Retinal pigment epithelial cell (primary cell): ENCODE results near the gene SPTBN1.

Experiments used
- DNase-seq: peaks from one replicate; pipeline ENCODE4 v3.0.0-alpha.2; 2010; ENCODE audit warnings: low read depth
- H3K4me3 ChIP-seq: 2 replicates; pipeline ENCODE4 v1.5.1; 2011; ENCODE audit warnings: mild to moderate bottlenecking, low read length, control low read depth, moderate library complexity
- CTCF ChIP-seq: conservative IDR thresholded peaks from 2 replicates; pipeline ENCODE4 v1.5.1; 2011; ENCODE audit warnings: low read depth, low read length, control low read depth, inconsistent platforms

The SPTBN1 gene

GRCh38 chr2:54486766-54487165 is 30.6 kb downstream of the SPTBN1 start:
- no peak for TF ChIP-seq CTCF
- no peak for DNase-seq

DNA sequence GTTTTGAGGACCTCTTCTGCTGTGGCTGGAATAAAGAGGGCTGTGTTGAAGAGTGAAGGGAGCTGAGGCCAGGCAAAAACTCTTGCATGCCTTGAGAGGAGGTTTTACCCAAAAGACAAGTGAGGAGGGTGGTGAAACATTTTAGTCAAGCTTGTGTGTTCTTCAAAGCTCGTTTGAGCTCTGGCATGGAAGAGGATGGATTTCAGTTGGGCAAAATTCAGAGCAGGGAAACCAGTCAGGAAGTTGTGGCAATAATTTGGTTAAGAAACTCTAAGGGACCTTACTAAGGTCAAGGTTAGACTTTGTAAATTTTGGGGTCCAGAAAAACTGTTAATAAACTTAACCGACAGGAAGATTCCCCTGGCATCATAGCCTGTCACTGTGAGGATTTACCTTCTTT is 34.7 kb downstream of the SPTBN1 start:
- TF ChIP-seq CTCF: no peak
- no peak overlapping the region for H3K4me3 ChIP-seq
- no peak for DNase-seq

More at GRCh38 chr2:54486766-54487165, 30.6 kb downstream of the SPTBN1 start:
- no peak overlapping the region for H3K4me3 ChIP-seq

DNA sequence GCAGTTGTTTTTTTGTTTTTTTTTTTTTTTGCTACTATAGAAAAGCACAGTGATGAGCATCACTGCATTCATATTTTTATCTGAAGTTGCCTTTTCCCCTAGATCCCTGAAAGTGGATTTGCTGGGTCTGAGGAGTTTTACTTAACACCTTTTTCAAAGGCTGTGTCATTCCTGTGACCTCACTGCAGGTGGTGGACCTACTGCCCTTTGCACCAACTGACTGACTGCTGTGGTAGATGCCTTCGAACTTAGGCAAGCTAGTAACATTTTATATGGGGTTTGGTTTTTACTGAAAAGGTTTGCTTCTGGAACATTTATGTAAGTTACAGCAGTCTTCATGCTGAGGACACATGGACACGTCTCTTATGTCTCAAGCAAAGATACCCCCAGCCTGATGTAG is 36.2 kb downstream of the SPTBN1 start:
- H3K4me3 ChIP-seq: no peak overlapping the region
- TF ChIP-seq CTCF: no peak
- no peak for DNase-seq

- H3K4me3 ChIP-seq: no peak overlapping the region
- DNase-seq: no peak
- TF ChIP-seq CTCF: no peak
Measured at GRCh38 chr2:54494087-54494486, 38.0 kb downstream of the SPTBN1 start.

DNA sequence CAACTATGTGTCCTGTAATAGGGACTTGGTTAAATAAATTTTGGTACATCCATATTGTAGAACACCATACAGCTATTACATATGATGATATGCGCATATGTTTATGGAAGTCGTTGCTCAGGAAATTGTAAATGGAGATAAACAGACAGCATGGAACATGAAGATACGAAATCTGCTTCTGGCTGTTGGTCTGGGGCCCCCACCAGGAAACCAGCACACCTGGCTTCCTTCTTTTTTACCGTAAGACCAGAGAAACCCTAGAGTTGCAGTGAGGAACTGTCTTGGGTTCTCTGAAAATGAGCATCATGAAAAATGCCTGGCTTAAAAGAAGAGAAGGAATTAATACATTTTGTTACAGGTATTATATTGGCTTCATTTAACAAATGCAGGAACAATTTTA is 40.8 kb downstream of the SPTBN1 start:
- DNase-seq: no peak
- H3K4me3 ChIP-seq: no peak overlapping the region
- TF ChIP-seq CTCF: no peak

DNA sequence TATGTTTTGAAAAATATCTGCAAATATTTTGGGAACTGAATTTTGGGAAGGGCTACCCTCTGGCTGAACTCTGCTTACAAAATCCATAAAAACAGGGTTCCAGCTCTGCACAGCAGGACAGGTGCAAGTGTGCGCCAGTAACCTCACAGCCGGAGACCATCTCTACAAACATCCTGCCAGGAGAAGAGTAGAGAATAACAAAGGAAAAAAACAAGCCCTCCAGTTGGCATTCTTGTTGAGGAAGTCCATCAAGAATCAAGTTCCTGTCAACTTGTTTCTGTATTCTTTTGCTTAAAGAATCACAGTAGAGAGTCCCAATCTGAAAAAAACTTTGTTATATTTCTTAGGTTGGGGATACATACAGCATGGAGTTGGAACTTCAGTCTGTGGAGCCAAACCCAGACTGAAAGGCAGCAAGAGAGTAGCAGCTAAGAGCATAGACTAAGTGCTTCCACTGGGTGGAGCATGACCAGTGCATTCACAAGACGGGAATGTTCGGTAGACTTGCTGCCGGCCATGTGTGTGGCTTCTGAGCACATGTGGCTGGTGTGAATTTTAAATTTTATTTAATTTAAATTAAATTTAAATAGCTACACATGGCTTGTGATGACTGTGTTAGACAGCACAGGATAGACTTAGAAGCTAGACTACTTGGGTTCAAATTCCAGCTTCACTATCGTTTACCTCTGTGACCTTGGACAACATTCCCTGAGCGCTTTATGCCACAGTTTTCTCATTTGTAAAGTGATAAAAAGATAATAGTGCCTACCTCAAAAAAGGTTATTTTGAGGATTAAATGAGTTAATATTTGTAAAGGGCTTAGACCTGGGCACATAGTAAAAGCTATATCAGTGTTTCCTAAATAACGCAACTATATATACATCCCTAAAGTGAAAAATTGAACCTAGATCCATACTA is 41.9 kb downstream of the SPTBN1 start:
- TF ChIP-seq CTCF: peak; percentile 18
- DNase-seq: no peak
- H3K4me3 ChIP-seq: no peak overlapping the region

DNA sequence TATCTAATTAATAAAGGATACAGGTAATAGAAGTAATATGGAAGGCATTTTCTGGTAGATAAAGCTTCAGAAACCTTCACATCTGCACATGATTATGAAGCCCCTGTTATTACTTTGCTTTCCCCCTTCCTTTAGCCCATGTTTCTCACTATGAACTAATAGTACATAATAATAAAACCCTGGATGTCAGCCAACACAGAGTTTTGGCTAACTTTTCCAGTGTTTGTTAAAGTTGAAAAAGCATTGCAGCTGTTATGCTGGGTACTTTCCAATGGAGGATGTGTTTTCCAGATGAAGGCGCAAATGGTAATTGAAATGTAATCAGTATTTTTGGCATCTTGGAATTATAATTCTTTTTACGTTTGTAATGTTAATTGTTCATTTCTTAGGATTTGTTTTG is 43.5 kb downstream of the SPTBN1 start:
- DNase-seq: no peak
- H3K4me3 ChIP-seq: no peak overlapping the region
- no peak for TF ChIP-seq CTCF
